KMS-11 (cell line): ENCODE data around the gene PDLIM5.

Source experiments
- H2AFZ ChIP-seq: fragments of 200-600 bp; sonication (generic); 2 replicates; pipeline ENCODE4 v1.6.1; 2016; ENCODE audit warnings: antibody characterized with exemption, mixed run types, low read depth
- H3K27ac ChIP-seq: fragments of 200-600 bp; sonication (generic); 2 replicates; pipeline ENCODE4 v1.6.1; 2016; ENCODE audit warnings: mild to moderate bottlenecking, mixed run types
- H3K27me3 ChIP-seq: fragments of 200-600 bp; sonication (generic); 2 replicates; pipeline ENCODE4 v1.6.1; 2017; ENCODE audit warnings: mild to moderate bottlenecking, low read depth, mixed run types, moderate library complexity; ENCODE audit not compliant: insufficient read depth
- H3K36me3 ChIP-seq: fragments of 200-600 bp; sonication (generic); 2 replicates; pipeline ENCODE4 v1.6.1; 2017; ENCODE audit warnings: mild to moderate bottlenecking, mixed run types; ENCODE audit not compliant: insufficient read depth
- H3K4me1 ChIP-seq: fragments of 200-600 bp; sonication (generic); 2 replicates; pipeline ENCODE4 v1.6.1; 2016; ENCODE audit warnings: mild to moderate bottlenecking, low read depth, mixed run types; ENCODE audit not compliant: poor library complexity, severe bottlenecking
- H3K4me2 ChIP-seq: fragments of 200-600 bp; sonication (generic); 2 replicates; pipeline ENCODE4 v1.7.0; 2016; ENCODE audit warnings: mild to moderate bottlenecking, mixed run types
- H3K4me3 ChIP-seq: fragments of 200-600 bp; sonication (generic); IDR thresholded peaks from 2 replicates; pipeline ENCODE4 v1.6.1; 2017; ENCODE audit warnings: low read depth, low read length, mixed read lengths; ENCODE audit not compliant: insufficient read depth
- H3K79me2 ChIP-seq: fragments of 200-600 bp; sonication (generic); 2 replicates; pipeline ENCODE4 v1.6.1; 2016; ENCODE audit warnings: low read depth, mixed run types; ENCODE audit not compliant: insufficient read depth
- H3K9ac ChIP-seq: fragments of 200-600 bp; sonication (generic); 2 replicates; pipeline ENCODE4 v1.6.1; 2016; ENCODE audit warnings: mild to moderate bottlenecking, mixed run types
- H4K20me1 ChIP-seq: fragments of 200-600 bp; sonication (generic); 2 replicates; pipeline ENCODE4 v1.6.1; 2016; ENCODE audit warnings: mild to moderate bottlenecking, mixed run types; ENCODE audit not compliant: insufficient read depth
- CTCF ChIP-seq: fragments of 200-600 bp; sonication (generic); conservative IDR thresholded peaks from 2 replicates; pipeline ENCODE4 v1.6.1; 2017; ENCODE audit warnings: low read depth, mild to moderate bottlenecking, antibody characterized with exemption, low read length, moderate library complexity, mixed read lengths

Gene PDLIM5

GRCh38 chr4:94500685-94501084 is 48.9 kb downstream of the PDLIM5 start:
- H3K4me1 ChIP-seq, result no peaks in the 10 kb centered on the region
- no peaks in the 10 kb centered on the region for H3K27me3 ChIP-seq
- H3K4me2 ChIP-seq, result no peak overlapping the region
- H3K79me2 ChIP-seq, result no peaks in the 10 kb centered on the region
- no peak overlapping the region for H3K27ac ChIP-seq
- no peaks in the 10 kb centered on the region for H3K36me3 ChIP-seq
- H3K4me3 ChIP-seq, result no peak overlapping the region
- TF ChIP-seq CTCF, result no peak
- no peak overlapping the region for H3K9ac ChIP-seq
- no peaks in the 10 kb centered on the region for H4K20me1 ChIP-seq
- H2AFZ ChIP-seq, result no peak overlapping the region

DNA sequence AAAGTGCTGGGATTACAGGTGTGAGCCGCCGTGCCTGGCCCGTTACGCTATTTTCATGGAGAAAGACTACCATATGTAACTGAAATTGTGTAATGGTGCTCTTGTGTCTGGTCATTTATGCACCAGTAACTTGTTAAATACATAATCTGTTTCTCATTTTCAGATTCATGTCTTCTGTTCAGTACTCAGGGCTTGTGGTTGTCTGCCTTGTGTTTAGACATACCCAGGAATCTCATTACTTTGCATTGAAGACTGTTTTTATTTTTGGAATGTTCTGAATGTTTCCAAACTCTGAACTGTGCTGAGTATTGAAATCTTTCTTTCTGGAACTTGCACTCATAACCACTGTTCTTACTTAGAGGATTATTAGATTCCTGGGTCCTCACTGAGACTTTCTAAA is 52.8 kb downstream of the PDLIM5 start:
- H3K27ac ChIP-seq, result no peak overlapping the region
- no peak overlapping the region for H3K4me3 ChIP-seq
- TF ChIP-seq CTCF, result no peak
- H3K36me3 ChIP-seq, result no peaks in the 10 kb centered on the region
- no peaks in the 10 kb centered on the region for H3K79me2 ChIP-seq
- H3K27me3 ChIP-seq, result no peaks in the 10 kb centered on the region
- H4K20me1 ChIP-seq, result no peaks in the 10 kb centered on the region
- no peak overlapping the region for H3K9ac ChIP-seq
- H3K4me2 ChIP-seq, result no peak overlapping the region
- no peaks in the 10 kb centered on the region for H3K4me1 ChIP-seq
- no peak overlapping the region for H2AFZ ChIP-seq

DNA sequence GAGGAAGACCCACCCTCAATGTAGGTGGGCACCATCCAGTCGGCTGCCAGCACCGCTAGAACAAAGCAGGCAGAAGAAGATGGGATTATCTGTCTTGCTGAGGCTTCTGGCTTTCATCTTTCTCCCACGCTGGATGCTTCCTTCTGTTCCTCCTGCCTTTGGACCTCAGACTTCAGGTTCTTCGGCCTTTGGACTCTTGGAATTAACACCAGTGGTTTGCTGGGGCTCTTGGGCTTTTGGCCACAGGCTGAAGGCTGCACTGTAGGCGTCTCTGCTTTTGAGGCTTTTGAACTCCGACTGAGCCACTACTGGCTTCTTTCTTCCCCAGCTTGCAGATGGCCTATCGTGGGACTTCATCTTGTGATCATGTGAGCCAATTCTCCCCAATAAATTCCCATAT is 55.1 kb downstream of the PDLIM5 start:
- Histone ChIP-seq H3K27me3 (no peaks in the 10 kb centered on the region), H3K79me2 (no peaks in the 10 kb centered on the region), H3K9ac (no peak overlapping the region), H2AFZ (no peak overlapping the region), H3K4me1 (no peaks in the 10 kb centered on the region), H4K20me1 (no peaks in the 10 kb centered on the region), H3K36me3 (no peaks in the 10 kb centered on the region), H3K27ac (no peak overlapping the region), H3K4me3 (no peak overlapping the region), H3K4me2 (no peak overlapping the region)
- no peak for TF ChIP-seq CTCF

- Histone ChIP-seq H3K4me3 (no peak overlapping the region), H3K36me3 (no peaks in the 10 kb centered on the region), H3K79me2 (no peaks in the 10 kb centered on the region), H3K27me3 (no peaks in the 10 kb centered on the region), H4K20me1 (no peaks in the 10 kb centered on the region), H3K9ac (no peak overlapping the region), H2AFZ (no peak overlapping the region), H3K4me2 (no peak overlapping the region), H3K4me1 (no peaks in the 10 kb centered on the region), H3K27ac (no peak overlapping the region)
- no peak for TF ChIP-seq CTCF
Observed at GRCh38 chr4:94507281-94507680, 55.5 kb downstream of the PDLIM5 start.

GRCh38 chr4:94507708-94508107 is 56.0 kb downstream of the PDLIM5 start:
- H3K79me2 ChIP-seq, result no peaks in the 10 kb centered on the region
- no peak overlapping the region for H3K27ac ChIP-seq
- no peak for TF ChIP-seq CTCF
- H3K9ac ChIP-seq, result no peak overlapping the region
- no peak overlapping the region for H2AFZ ChIP-seq
- no peaks in the 10 kb centered on the region for H3K36me3 ChIP-seq
- no peaks in the 10 kb centered on the region for H3K4me1 ChIP-seq
- no peak overlapping the region for H3K4me2 ChIP-seq
- H3K4me3 ChIP-seq, result no peak overlapping the region
- no peaks in the 10 kb centered on the region for H3K27me3 ChIP-seq
- no peaks in the 10 kb centered on the region for H4K20me1 ChIP-seq
